IPS DF 4.7 (cell line): ENCODE data around the gene BOLA2B.

ENCODE experiments used
- DNase-seq: peaks from one replicate; pipeline ENCODE4 v3.0.0-alpha.2; 2013; ENCODE audit warnings: low spot score; ENCODE audit errors: extremely low read depth

Gene BOLA2B

GRCh38 chr16:30143347-30143702 is 50.1 kb downstream of the BOLA2B start:
- DNase-seq: no peak
